NCI-H187 (cell line): Measurements from ENCODE around the gene C1QB.

Experiments
- DNase-seq, 2 experiments: peaks; one replicate each; lab custom pipeline; 2025; lab: John Stamatoyannopoulos, UW

The C1QB gene

GRCh38 chr1:22652881-22653316 lies at the start of gene C1QB:
Gene C1QB, plus strand, starts transcription at chr1:22653236. Its CDS starts 6,227 bp downstream, at chr1:22659463.
- DNase-seq: no peak

- DNase-seq: no peak
These were observed 46.9 kb upstream of the C1QB start for GRCh38 chr1:22606161-22606560.

- DNase-seq: no peak
These were observed 45.9 kb upstream of the C1QB start for GRCh38 chr1:22607154-22607553.

- DNase-seq: no peak
These were observed 44.7 kb upstream of the C1QB start for GRCh38 chr1:22608361-22608760.

GRCh38 chr1:22609291-22609690 lies 43.7 kb upstream of the C1QB start:
- DNase-seq: no peak

- no peak for DNase-seq
These were observed 41.5 kb upstream of the C1QB start for GRCh38 chr1:22611530-22611947.

- DNase-seq: peak; percentile 50 to 75
These were observed 40.1 kb upstream of the C1QB start for GRCh38 chr1:22612671-22613571.

GRCh38 chr1:22613572-22613918 lies 39.5 kb upstream of the C1QB start:
- DNase-seq: no peak

GRCh38 chr1:22613951-22614350 lies 39.1 kb upstream of the C1QB start:
- DNase-seq: no peak

- DNase-seq: no peak
These were observed 37.1 kb upstream of the C1QB start for GRCh38 chr1:22615886-22616285.

GRCh38 chr1:22616571-22616970 lies 36.5 kb upstream of the C1QB start:
- DNase-seq: no peak

- DNase-seq: no peak
These were observed 35.0 kb upstream of the C1QB start for GRCh38 chr1:22618056-22618455.

- DNase-seq: no peak
These were observed 33.8 kb upstream of the C1QB start for GRCh38 chr1:22619252-22619651.

GRCh38 chr1:22619798-22620197 lies 33.2 kb upstream of the C1QB start:
- DNase-seq: no peak

GRCh38 chr1:22621761-22622160 lies 31.3 kb upstream of the C1QB start:
- DNase-seq: no peak

GRCh38 chr1:22625262-22625925 lies 27.6 kb upstream of the C1QB start:
- no peak for DNase-seq

- no peak for DNase-seq
These were observed 26.5 kb upstream of the C1QB start for GRCh38 chr1:22626237-22627157.

- DNase-seq: peak in 1 of 2 experiments; percentile 74
These were observed 25.7 kb upstream of the C1QB start for GRCh38 chr1:22627331-22627730.

- no peak for DNase-seq
These were observed 24.2 kb upstream of the C1QB start for GRCh38 chr1:22628698-22629444.

GRCh38 chr1:22629886-22630285 lies 23.1 kb upstream of the C1QB start:
- DNase-seq: no peak

- DNase-seq: no peak
These were observed 19.2 kb upstream of the C1QB start for GRCh38 chr1:22633697-22634463.
